ENCODE results near the gene EREG. TPM values are rescaled to one million over a fixed set of nuclear protein-coding genes. Genes with fewer than 3 reads are reported as not detected.

Gene EREG
- polyA plus RNA-seq, 1 donor: 6.8 TPM

DNA sequence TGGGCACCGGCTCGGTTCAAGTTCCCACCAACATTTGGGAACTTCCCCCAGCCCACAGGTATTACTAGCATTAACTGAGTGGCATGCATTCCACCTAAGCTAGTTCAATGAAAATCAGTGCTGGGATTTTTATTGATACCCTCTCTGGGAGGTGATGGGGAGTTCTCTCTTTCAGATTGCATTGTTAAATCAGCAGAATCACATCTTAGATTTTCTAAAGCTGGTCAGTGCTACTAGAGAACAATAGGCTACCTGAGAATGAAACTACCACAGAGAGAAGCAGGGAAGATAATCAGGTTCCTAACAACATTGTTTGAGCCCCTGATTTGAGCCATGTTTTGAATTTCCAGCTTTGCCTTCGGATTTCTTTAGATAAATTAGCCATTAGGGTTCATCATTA is 40.7 kb upstream of the EREG start:
- WGBS (ENCODE audit: insufficient coverage, low lambda C conversion rate): 67% methylated on average over 3 of the region's 3 CpGs
- Histone ChIP-seq H3K4me3 (ENCODE audit: low read length) (no peak overlapping the region), H3K4me1 (ENCODE audit: control insufficient read depth, insufficient read depth, low read length) (no peaks in the 10 kb centered on the region)

DNA sequence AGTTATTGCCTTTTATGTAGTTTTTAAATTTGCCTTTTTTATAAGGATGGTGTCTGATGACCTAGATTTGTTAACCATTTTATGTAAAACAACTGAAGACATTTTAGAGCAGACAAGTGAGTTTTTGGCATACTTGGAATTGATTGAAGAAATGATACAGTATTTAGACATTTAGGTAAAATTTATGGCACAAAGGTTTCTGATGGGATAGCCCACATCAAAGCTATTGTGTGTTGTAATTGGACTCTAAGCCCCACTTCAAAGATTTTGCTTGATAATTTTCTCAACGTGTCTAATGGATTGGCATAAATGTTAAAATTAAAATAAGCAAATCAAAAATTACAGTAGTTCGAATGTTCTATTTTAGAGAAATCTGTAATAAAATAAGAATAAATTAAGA is 39.1 kb upstream of the EREG start:
- DNase-seq: no peak
- 67% methylated on average over 2 of the region's 2 CpGs for WGBS (ENCODE audit: insufficient coverage, low lambda C conversion rate)
- Histone ChIP-seq H3K27me3 (ENCODE audit: control insufficient read depth, insufficient read depth, low read length) (no peaks in the 10 kb centered on the region), H3K9me3 (ENCODE audit: control insufficient read depth, low read depth, low read length) (no peaks in the 10 kb centered on the region), H3K36me3 (ENCODE audit: control insufficient read depth, insufficient read depth, low read length) (no peaks in the 10 kb centered on the region), H3K27ac (ENCODE audit: low read length) (no peak overlapping the region), H3K4me1 (ENCODE audit: control insufficient read depth, insufficient read depth, low read length) (no peaks in the 10 kb centered on the region), H3K4me3 (ENCODE audit: low read length) (no peak overlapping the region)

More for the DNA sequence above, 40.7 kb upstream of the EREG start:
- Histone ChIP-seq H3K27me3 (ENCODE audit: control insufficient read depth, insufficient read depth, low read length) (no peaks in the 10 kb centered on the region), H3K27ac (ENCODE audit: low read length) (no peak overlapping the region), H3K36me3 (ENCODE audit: control insufficient read depth, insufficient read depth, low read length) (no peaks in the 10 kb centered on the region), H3K9me3 (ENCODE audit: control insufficient read depth, low read depth, low read length) (no peaks in the 10 kb centered on the region)
- no peak for DNase-seq

DNA sequence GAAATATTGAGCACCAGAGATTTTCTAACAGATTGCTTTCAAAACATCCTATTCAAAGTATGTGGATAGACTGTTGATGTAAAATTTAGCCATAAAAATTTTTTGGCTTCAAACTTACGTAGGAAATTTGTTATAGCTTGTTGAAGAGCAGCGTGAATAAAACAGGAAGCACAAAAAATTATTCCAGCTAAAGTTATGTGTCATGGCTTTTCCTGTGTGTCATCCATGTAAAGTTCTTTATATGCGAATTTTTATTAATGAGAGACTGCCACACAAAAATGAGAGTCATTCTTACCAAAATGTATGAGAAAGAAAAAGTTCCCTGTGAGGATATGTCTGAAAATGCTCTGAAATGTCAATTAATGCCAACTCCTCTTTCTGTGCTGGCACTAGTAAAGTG is 37.2 kb upstream of the EREG start:
- Histone ChIP-seq H3K4me3 (ENCODE audit: low read length) (no peak overlapping the region), H3K4me1 (ENCODE audit: control insufficient read depth, insufficient read depth, low read length) (no peaks in the 10 kb centered on the region), H3K9me3 (ENCODE audit: control insufficient read depth, low read depth, low read length) (no peaks in the 10 kb centered on the region), H3K36me3 (ENCODE audit: control insufficient read depth, insufficient read depth, low read length) (no peaks in the 10 kb centered on the region), H3K27ac (ENCODE audit: low read length) (no peak overlapping the region), H3K27me3 (ENCODE audit: control insufficient read depth, insufficient read depth, low read length) (no peaks in the 10 kb centered on the region)
- 51% methylated on average over 2 of the region's 3 CpGs for WGBS (ENCODE audit: insufficient coverage, low lambda C conversion rate)
- no peak for DNase-seq

DNA sequence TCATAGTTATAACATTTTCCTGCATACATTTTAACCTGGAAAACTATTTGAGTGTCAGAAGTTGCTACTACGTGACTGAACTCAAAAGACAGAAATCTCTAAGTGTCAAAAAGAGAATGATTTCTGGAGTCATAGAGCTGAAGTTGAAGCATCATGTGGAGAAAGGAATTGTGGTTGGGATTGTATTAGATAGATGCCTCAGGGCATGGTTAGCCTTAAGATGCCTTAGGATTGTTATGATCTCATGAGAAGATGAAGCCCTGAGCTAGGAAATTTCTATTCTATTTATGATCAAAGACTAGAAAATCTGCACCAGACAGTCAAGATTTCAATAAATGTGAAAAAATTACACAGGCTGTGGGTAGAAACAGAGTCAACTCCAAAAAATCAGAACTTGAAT is 36.4 kb upstream of the EREG start:
- Histone ChIP-seq H3K9me3 (ENCODE audit: control insufficient read depth, low read depth, low read length) (no peaks in the 10 kb centered on the region), H3K27me3 (ENCODE audit: control insufficient read depth, insufficient read depth, low read length) (no peaks in the 10 kb centered on the region), H3K27ac (ENCODE audit: low read length) (no peak overlapping the region), H3K4me1 (ENCODE audit: control insufficient read depth, insufficient read depth, low read length) (no peaks in the 10 kb centered on the region), H3K36me3 (ENCODE audit: control insufficient read depth, insufficient read depth, low read length) (no peaks in the 10 kb centered on the region), H3K4me3 (ENCODE audit: low read length) (no peak overlapping the region)
- no peak for DNase-seq
- WGBS (ENCODE audit: insufficient coverage, low lambda C conversion rate): 91% methylated on average over 1 of the region's 1 CpG

DNA sequence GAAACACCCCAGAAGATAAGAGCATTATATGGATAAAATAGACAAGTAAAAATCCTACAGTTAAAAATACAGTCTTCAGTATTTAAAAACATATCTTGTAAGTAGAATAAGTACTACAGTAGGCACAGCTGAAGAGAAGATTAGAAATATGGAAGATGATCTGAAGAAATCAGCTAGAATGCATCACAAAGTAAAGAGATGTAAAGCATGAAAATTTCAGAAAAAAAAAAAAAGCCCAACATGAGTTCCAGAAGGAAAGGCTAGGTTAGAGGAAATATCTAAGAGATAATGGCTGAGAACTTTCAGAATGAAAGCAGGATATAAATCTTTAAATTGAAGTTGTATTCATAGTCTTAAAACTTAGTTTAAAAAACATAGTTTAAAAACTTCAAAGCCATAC is 35.6 kb upstream of the EREG start:
- Histone ChIP-seq H3K4me3 (ENCODE audit: low read length) (no peak overlapping the region), H3K4me1 (ENCODE audit: control insufficient read depth, insufficient read depth, low read length) (no peaks in the 10 kb centered on the region), H3K27ac (ENCODE audit: low read length) (no peak overlapping the region), H3K9me3 (ENCODE audit: control insufficient read depth, low read depth, low read length) (no peaks in the 10 kb centered on the region), H3K27me3 (ENCODE audit: control insufficient read depth, insufficient read depth, low read length) (no peaks in the 10 kb centered on the region), H3K36me3 (ENCODE audit: control insufficient read depth, insufficient read depth, low read length) (no peaks in the 10 kb centered on the region)
- no peak for DNase-seq

DNA sequence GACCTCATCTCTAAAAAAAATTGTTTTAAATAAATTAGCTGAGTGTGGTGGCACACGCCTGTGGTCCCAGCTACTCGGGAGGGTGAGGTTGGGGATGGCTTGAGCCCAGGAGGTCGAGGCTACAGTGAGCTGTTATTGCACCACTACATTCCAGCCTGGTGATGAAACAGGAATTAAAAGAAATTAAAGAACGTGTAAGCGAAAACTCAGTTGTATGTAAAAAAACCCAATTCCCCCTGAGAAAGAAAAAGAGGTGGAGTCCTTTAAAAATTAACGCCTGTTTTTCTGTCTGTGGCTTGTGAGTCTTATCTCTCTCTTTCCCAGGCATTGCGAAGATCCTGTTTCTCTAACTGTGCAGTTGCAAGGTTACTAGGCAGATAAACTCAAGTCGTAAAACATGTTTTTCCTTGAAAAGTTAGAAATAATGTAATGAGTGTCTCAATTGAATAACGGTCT is 34.6 kb upstream of the EREG start:
- no peak overlapping the region for H3K4me3 ChIP-seq (ENCODE audit: low read length)
- 80% methylated on average over 1 of the region's 9 CpGs for WGBS (ENCODE audit: insufficient coverage, low lambda C conversion rate)
- peak in 1 of 2 donors; percentile 7 for DNase-seq
- H3K36me3 ChIP-seq (ENCODE audit: control insufficient read depth, insufficient read depth, low read length): no peaks in the 10 kb centered on the region
- H3K27me3 ChIP-seq (ENCODE audit: control insufficient read depth, insufficient read depth, low read length): no peaks in the 10 kb centered on the region
- no peaks in the 10 kb centered on the region for H3K9me3 ChIP-seq (ENCODE audit: control insufficient read depth, low read depth, low read length)
- H3K4me1 ChIP-seq (ENCODE audit: control insufficient read depth, insufficient read depth, low read length): no peaks in the 10 kb centered on the region
- H3K27ac ChIP-seq (ENCODE audit: low read length): no peak overlapping the region

DNA sequence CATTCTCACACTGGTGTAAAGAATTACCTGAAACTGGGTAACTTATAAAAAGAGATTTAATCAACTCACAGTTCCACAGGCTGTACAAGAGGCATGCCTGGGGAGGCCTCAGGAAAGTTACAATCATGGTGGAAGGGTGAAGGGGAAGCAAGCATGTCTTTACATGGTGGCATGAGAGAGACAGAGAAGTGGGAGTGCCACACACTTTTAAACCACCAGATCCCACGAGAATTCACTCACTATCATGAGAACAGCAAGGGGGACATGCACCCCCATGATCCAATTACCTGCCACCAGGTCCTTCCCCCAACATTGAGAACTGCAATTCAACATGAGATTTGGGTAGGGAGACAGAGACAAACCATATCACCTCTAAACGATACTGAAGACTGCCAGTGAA is 33.7 kb upstream of the EREG start:
- no peaks in the 10 kb centered on the region for H3K9me3 ChIP-seq (ENCODE audit: control insufficient read depth, low read depth, low read length)
- no peak overlapping the region for H3K27ac ChIP-seq (ENCODE audit: low read length)
- no peaks in the 10 kb centered on the region for H3K27me3 ChIP-seq (ENCODE audit: control insufficient read depth, insufficient read depth, low read length)
- no peaks in the 10 kb centered on the region for H3K36me3 ChIP-seq (ENCODE audit: control insufficient read depth, insufficient read depth, low read length)
- WGBS (ENCODE audit: insufficient coverage, low lambda C conversion rate): no CpG with 5 or more reads among the region's 2 CpGs
- no peak overlapping the region for H3K4me3 ChIP-seq (ENCODE audit: low read length)
- DNase-seq: no peak
- H3K4me1 ChIP-seq (ENCODE audit: control insufficient read depth, insufficient read depth, low read length): no peaks in the 10 kb centered on the region

DNA sequence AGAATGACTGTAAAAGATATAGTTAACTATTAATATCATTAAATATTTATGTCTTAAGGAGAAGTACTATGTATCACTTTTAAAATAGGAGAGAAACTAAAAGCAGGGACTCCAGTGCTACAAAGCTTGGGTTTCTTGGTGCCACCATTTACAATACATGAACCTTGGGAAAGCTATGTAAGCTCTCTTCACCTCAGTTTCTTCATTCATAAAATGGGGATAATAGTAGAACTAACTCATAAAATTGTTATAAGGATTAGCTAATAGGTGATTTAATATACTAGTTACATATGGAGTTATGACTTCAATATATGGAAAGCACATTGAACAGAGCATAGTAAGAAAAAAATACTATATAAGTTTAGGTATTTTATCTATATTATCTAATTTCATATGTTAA is 33.0 kb upstream of the EREG start:
- no peaks in the 10 kb centered on the region for H3K36me3 ChIP-seq (ENCODE audit: control insufficient read depth, insufficient read depth, low read length)
- H3K9me3 ChIP-seq (ENCODE audit: control insufficient read depth, low read depth, low read length): no peaks in the 10 kb centered on the region
- H3K4me1 ChIP-seq (ENCODE audit: control insufficient read depth, insufficient read depth, low read length): no peaks in the 10 kb centered on the region
- no peak for DNase-seq
- H3K27me3 ChIP-seq (ENCODE audit: control insufficient read depth, insufficient read depth, low read length): no peaks in the 10 kb centered on the region
- no peak overlapping the region for H3K27ac ChIP-seq (ENCODE audit: low read length)
- no peak overlapping the region for H3K4me3 ChIP-seq (ENCODE audit: low read length)

DNA sequence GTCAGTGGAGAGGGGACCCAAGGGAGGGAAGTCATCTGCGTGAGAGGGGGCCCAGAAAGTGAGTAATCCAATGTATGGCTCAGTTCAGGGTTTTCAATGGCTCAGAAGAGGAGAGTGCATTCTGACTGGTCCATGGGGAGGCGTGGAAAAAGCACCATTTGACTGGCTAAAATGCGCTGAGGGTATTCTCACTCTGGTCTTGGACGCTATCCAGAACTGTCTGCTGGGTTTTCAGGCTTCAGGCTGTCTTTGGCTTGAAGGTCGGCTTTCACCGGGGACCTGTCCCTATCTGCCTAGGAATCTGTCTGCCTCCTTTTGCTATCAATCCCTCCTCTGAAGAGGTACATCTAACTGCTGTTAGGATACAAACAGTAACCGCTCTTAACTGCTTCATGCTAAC is 30.3 kb upstream of the EREG start:
- no peaks in the 10 kb centered on the region for H3K27me3 ChIP-seq (ENCODE audit: control insufficient read depth, insufficient read depth, low read length)
- DNase-seq: no peak
- H3K4me1 ChIP-seq (ENCODE audit: control insufficient read depth, insufficient read depth, low read length): no peaks in the 10 kb centered on the region
- no peak overlapping the region for H3K4me3 ChIP-seq (ENCODE audit: low read length)
- no peak overlapping the region for H3K27ac ChIP-seq (ENCODE audit: low read length)
- H3K36me3 ChIP-seq (ENCODE audit: control insufficient read depth, insufficient read depth, low read length): no peaks in the 10 kb centered on the region
- H3K9me3 ChIP-seq (ENCODE audit: control insufficient read depth, low read depth, low read length): no peaks in the 10 kb centered on the region
- WGBS (ENCODE audit: insufficient coverage, low lambda C conversion rate): no CpG with 5 or more reads among the region's 7 CpGs

DNA sequence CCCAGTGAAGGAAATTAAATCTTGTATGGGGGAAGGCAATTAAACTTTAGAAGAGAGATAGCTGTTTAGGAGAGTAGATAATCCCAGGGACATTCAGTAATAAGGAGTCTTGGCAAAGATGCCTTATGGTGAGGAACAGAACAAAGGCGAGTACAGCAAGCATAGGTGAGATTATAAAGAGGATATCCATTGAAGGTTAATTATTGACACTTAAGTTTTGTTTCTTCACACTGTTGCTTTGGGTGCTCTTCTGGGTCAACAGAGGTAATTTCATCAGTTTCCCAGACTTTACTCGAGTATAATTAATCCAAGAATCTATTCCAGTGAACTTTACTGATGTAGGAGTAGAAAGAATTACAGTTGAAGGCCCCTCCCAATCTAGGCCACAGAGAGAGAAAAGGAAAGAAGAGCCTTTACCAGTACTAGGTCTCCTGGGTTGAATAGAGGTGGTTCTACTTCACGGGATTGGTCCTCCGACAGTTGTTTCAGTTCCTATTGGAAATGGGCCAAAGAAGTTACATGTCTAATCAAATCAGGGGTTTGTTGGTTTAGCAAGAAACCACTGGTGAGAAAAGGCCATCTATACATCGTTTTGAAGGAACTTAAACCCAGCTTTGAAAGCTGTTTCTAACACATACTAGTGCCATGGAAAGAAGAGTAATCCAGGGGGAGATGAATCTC is 29.5 kb upstream of the EREG start:
- Histone ChIP-seq H3K27ac (ENCODE audit: low read length) (no peak overlapping the region), H3K9me3 (ENCODE audit: control insufficient read depth, low read depth, low read length) (no peaks in the 10 kb centered on the region), H3K27me3 (ENCODE audit: control insufficient read depth, insufficient read depth, low read length) (no peaks in the 10 kb centered on the region), H3K36me3 (ENCODE audit: control insufficient read depth, insufficient read depth, low read length) (no peaks in the 10 kb centered on the region), H3K4me1 (ENCODE audit: control insufficient read depth, insufficient read depth, low read length) (no peaks in the 10 kb centered on the region), H3K4me3 (ENCODE audit: low read length) (no peak overlapping the region)
- no CpG with 5 or more reads among the region's 5 CpGs for WGBS (ENCODE audit: insufficient coverage, low lambda C conversion rate)
- no peak for DNase-seq

DNA sequence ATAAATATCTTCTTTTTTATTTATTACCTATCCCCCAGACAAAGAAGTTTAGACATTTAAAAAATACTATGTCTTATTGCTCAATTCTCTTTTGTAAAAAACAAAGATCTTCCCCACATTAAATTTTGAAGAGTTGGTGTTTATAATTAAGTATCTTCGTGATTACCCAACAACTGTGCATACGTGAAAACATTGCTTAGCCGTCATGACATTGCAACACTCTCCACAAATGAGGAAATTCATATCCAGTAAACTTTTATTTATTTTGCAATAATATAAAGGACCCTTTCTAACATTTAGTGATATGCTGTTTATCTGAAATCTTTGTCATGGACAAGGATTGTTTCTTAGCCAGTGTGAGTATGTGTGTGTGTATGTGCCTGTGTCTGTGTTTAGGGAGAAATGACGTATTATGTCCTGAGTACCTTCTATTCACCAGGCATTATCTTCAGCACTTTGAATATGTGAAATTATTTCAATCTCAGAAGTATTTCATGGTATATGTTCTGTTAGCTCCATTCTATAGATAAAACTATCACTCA is 26.1 kb upstream of the EREG start:
- Histone ChIP-seq H3K4me3 (ENCODE audit: low read length) (no peak overlapping the region), H3K9me3 (ENCODE audit: control insufficient read depth, low read depth, low read length) (peaks cover 2% of the 10 kb centered on the region), H3K36me3 (ENCODE audit: control insufficient read depth, insufficient read depth, low read length) (no peaks in the 10 kb centered on the region), H3K27me3 (ENCODE audit: control insufficient read depth, insufficient read depth, low read length) (no peaks in the 10 kb centered on the region), H3K27ac (ENCODE audit: low read length) (no peak overlapping the region), H3K4me1 (ENCODE audit: control insufficient read depth, insufficient read depth, low read length) (no peaks in the 10 kb centered on the region)
- no peak for DNase-seq
- WGBS (ENCODE audit: insufficient coverage, low lambda C conversion rate): 80% methylated on average over 1 of the region's 4 CpGs

Data from large intestine (tissue), 3 donors.